IMR-90 (cell line): ENCODE data around the gene CRYAA. TPM values are rescaled to one million over a fixed set of nuclear protein-coding genes. Genes with fewer than 3 reads are reported as not detected.

Experiments used
- ATAC-seq: fragments of 200-7000 bp; cut with Tn5 transposase; 2 replicates; pipeline ENCODE4 v1.9.1; 2020; ENCODE audit warnings: low read depth, mild to moderate bottlenecking, moderate library complexity
- BruUV-seq: library from RNA; stranded (reverse); fragments of 400-500 nt; replicated peaks from 2 replicates; lab custom pipeline; 2021; lab: Mats Ljungman, UMichigan
- CTCF ChIA-PET: fragments of 300-600 bp; formaldehyde crosslinking; extraction: SDS; loops from one replicate; lab custom pipeline; 2021; ENCODE audit warnings: antibody characterized with exemption; lab: Yijun Ruan, JAX
- POLR2A ChIA-PET: fragments of 300-600 bp; sonication (Branson Sonifier 250); formaldehyde crosslinking; loops from one replicate; lab custom pipeline; 2022; ENCODE audit warnings: antibody characterized with exemption; ENCODE audit not compliant: unreplicated experiment; lab: Charles Lee
- DNase-seq: peaks from one replicate; pipeline ENCODE4 v3.0.0; 2013
- H2AFZ ChIP-seq: replicated peaks from 2 replicates; pipeline ENCODE3; 2013; ENCODE audit warnings: low read length, mild to moderate bottlenecking; ENCODE audit not compliant: poor library complexity
- H2AK5ac ChIP-seq: 2 replicates; pipeline ENCODE4 v1.6.1; 2013; ENCODE audit warnings: low read depth, low read length, inconsistent platforms
- H2AK9ac ChIP-seq: replicated peaks from 2 replicates; pipeline ENCODE3; 2013; ENCODE audit warnings: mild to moderate bottlenecking, low read depth, low read length, moderate library complexity; ENCODE audit not compliant: poor library complexity
- H2BK120ac ChIP-seq: 2 replicates; pipeline ENCODE4 v1.6.1; 2013; ENCODE audit warnings: low read depth, low read length, inconsistent platforms
- H2BK15ac ChIP-seq: 3 replicates; pipeline ENCODE4 v1.6.1; 2013; ENCODE audit warnings: low read depth, low read length, inconsistent platforms
- H2BK20ac ChIP-seq: 2 replicates; pipeline ENCODE4 v1.6.1; 2013; ENCODE audit warnings: low read depth, mild to moderate bottlenecking, inconsistent platforms, low read length, moderate library complexity
- H2BK5ac ChIP-seq: 2 replicates; pipeline ENCODE4 v1.6.1; 2013; ENCODE audit warnings: mild to moderate bottlenecking, low read depth, low read length, inconsistent platforms; ENCODE audit not compliant: poor library complexity, severe bottlenecking
- H3K14ac ChIP-seq: replicated peaks from 2 replicates; pipeline ENCODE4 v1.6.1; 2013; ENCODE audit warnings: low read depth, low read length, inconsistent platforms
- H3K18ac ChIP-seq: 2 replicates; pipeline ENCODE4 v1.6.1; 2013; ENCODE audit warnings: low read depth, low read length, control low read depth
- H3K23ac ChIP-seq: 2 replicates; pipeline ENCODE4 v1.6.1; 2013; ENCODE audit warnings: low read depth, low read length, inconsistent platforms
- H3K27ac ChIP-seq: 2 replicates; pipeline ENCODE4 v1.5.1; 2013; ENCODE audit warnings: mild to moderate bottlenecking, control low read depth, low read length; ENCODE audit not compliant: insufficient read depth
- H3K27me3 ChIP-seq: 2 replicates; pipeline ENCODE4 v1.6.1; 2013; ENCODE audit warnings: low read length; ENCODE audit not compliant: control insufficient read depth, insufficient read depth
- H3K36me3 ChIP-seq: 2 replicates; pipeline ENCODE4 v1.6.1; 2013; ENCODE audit warnings: low read length, mixed read lengths; ENCODE audit not compliant: control insufficient read depth, insufficient read depth
- H3K4ac ChIP-seq: 2 replicates; pipeline ENCODE4 v1.6.1; 2013; ENCODE audit warnings: low read depth, low read length, inconsistent platforms
- H3K4me1 ChIP-seq: 2 replicates; pipeline ENCODE4 v1.6.1; 2013; ENCODE audit warnings: low read length, mixed read lengths; ENCODE audit not compliant: control insufficient read depth, insufficient read depth
- H3K4me2 ChIP-seq: 2 replicates; pipeline ENCODE4 v1.6.1; 2013; ENCODE audit warnings: low read depth, mild to moderate bottlenecking, control low read depth, low read length, moderate library complexity
- H3K4me3 ChIP-seq: 2 replicates; pipeline ENCODE4 v1.5.1; 2013; ENCODE audit warnings: low read depth, mild to moderate bottlenecking, control low read depth, low read length, moderate library complexity; ENCODE audit not compliant: insufficient read depth
- H3K56ac ChIP-seq: 2 replicates; pipeline ENCODE4 v1.6.1; 2013; ENCODE audit warnings: low read length, inconsistent platforms; ENCODE audit not compliant: insufficient read depth; ENCODE audit errors: extremely low read depth
- H3K79me1 ChIP-seq, 2 experiments: 2 replicates each; pipeline ENCODE4 v1.6.1; 2013; ENCODE audit warnings: low read length in 2 of 2, inconsistent platforms in 1 of 2, low read depth in 1 of 2
- H3K9ac ChIP-seq: 2 replicates; pipeline ENCODE4 v1.6.1; 2013; ENCODE audit warnings: low read depth, low read length, control low read depth
- H3K9me1 ChIP-seq: 2 replicates; pipeline ENCODE4 v1.6.1; 2013; ENCODE audit warnings: low read length, inconsistent platforms; ENCODE audit not compliant: insufficient read depth
- H3K9me3 ChIP-seq: 2 replicates; pipeline ENCODE4 v1.6.1; 2013; ENCODE audit warnings: low read length; ENCODE audit not compliant: control insufficient read depth, insufficient read depth
- H4K20me1 ChIP-seq: 2 replicates; pipeline ENCODE4 v1.6.1; 2013; ENCODE audit warnings: low read length, inconsistent platforms; ENCODE audit not compliant: insufficient read depth
- H4K5ac ChIP-seq: 2 replicates; pipeline ENCODE4 v1.6.1; 2013; ENCODE audit warnings: mild to moderate bottlenecking, low read depth, low read length, control low read depth
- H4K8ac ChIP-seq, 2 experiments: 2 replicates each; pipeline ENCODE4 v1.6.1; 2013; ENCODE audit warnings: low read depth in 2 of 2, low read length in 2 of 2, control low read depth in 1 of 2, inconsistent platforms in 1 of 2
- H4K91ac ChIP-seq: 2 replicates; pipeline ENCODE4 v1.6.1; 2013; ENCODE audit warnings: low read depth, low read length, inconsistent platforms; ENCODE audit not compliant: insufficient read depth
- MXI1 ChIP-seq: IDR thresholded peaks from 2 replicates; pipeline ENCODE4 v1.6.1; 2012; ENCODE audit warnings: low read depth, mild to moderate bottlenecking, low read length, moderate library complexity, borderline replicate concordance
- POLR2A ChIP-seq: IDR thresholded peaks from 2 replicates; pipeline ENCODE4 v1.6.1; 2012; ENCODE audit warnings: mild to moderate bottlenecking, low read depth, low read length
- RFX5 ChIP-seq: IDR thresholded peaks from 2 replicates; pipeline ENCODE4 v1.8.0; 2012; ENCODE audit warnings: low read depth, mild to moderate bottlenecking, low read length, moderate library complexity
- SMC3 ChIP-seq: fragments of 150-350 bp; IDR thresholded peaks from 2 replicates; pipeline ENCODE4 v1.6.1; 2016; ENCODE audit warnings: low read depth, mild to moderate bottlenecking, antibody characterized with exemption, low read length, moderate library complexity
- USF2 ChIP-seq: fragments of 150-350 bp; IDR thresholded peaks from 2 replicates; pipeline ENCODE4 v1.6.1; 2017; ENCODE audit warnings: mild to moderate bottlenecking, antibody characterized with exemption, low read length, low read depth
- WGBS, 2 experiments: methylation state at CpG; one replicate each; pipeline versions ENCODE4 v1.1.5 to v1.1.7; 2013; ENCODE audit warnings: missing lambda C conversion rate in 2 of 2; ENCODE audit not compliant: insufficient read length in 1 of 2; ENCODE audit errors: extremely low coverage in 2 of 2; 5-methylcytosine and 5-hydroxymethylcytosine counted together
- dilution Hi-C: fragments of 300-500 bp; cut with HindIII; formaldehyde crosslinking; loops from one replicate; pipeline ENCODE4 v1.14.3; 2018; ENCODE audit warnings: low sequenced_read_pairs; ENCODE audit not compliant: unreplicated experiment
- in situ Hi-C: fragments of 300-500 bp; cut with MboI; formaldehyde crosslinking; loops from 3 replicates; pipeline ENCODE4 v1.14.3; 2019; ENCODE audit warnings: low sequenced_read_pairs, inconsistent platforms, mixed read lengths
- intact Hi-C: fragments of 100-400 bp; cut with micrococcal nuclease; formaldehyde crosslinking; loops from 2 replicates; pipeline ENCODE4 v1.10.0; 2022
- polyA plus RNA-seq, 3 experiments: library from polyadenylated mRNA; depleted of rRNA; stranded (reverse); fragments of >200 nt; gene quantifications; 2 replicates each; pipeline ENCODE4 v1.2.3, GENCODE V29; 2012; ENCODE audit warnings: low replicate concordance in 1 of 3
- total RNA-seq: library from RNA; depleted of rRNA; stranded (reverse); fragments of >200 nt; gene quantifications from 2 replicates; pipeline ENCODE4 v1.2.3, GENCODE V29; 2012

CRYAA gene
- total and polyA plus RNA-seq, 2 of the 4 experiments (the other 2 are of a cell fraction) = not detected

- dilution Hi-C loops = no loop called here
- TF ChIP-seq MXI1 (no peak), USF2 (no peak), SMC3 (no peak), RFX5 (no peak), POLR2A (no peak)
- Histone ChIP-seq H3K23ac (no peak overlapping the region), H3K18ac (no peak overlapping the region), H2BK20ac (no peak overlapping the region), H3K79me1 (no peaks in the 10 kb centered on the region), H3K9ac (no peak overlapping the region), H3K14ac (no peak overlapping the region), H3K27ac (no peak overlapping the region), H2BK5ac (no peak overlapping the region), H3K27me3 (peaks cover 36% of the 10 kb centered on the region), H3K4me3 (no peak overlapping the region), H3K4ac (no peak overlapping the region), H2AK9ac (no peak overlapping the region), H2AK5ac (no peak overlapping the region), H3K36me3 (no peaks in the 10 kb centered on the region), H2BK120ac (no peak overlapping the region), H2AFZ (no peak overlapping the region), H2BK15ac (no peak overlapping the region), H4K8ac (no peak overlapping the region), H3K9me1 (peaks cover 6% of the 10 kb centered on the region), H3K4me1 (peaks cover 2% of the 10 kb centered on the region; the same call in 1 of the 2 replicates), H4K5ac (no peak overlapping the region), H4K91ac (no peak overlapping the region), H3K56ac (no peak overlapping the region), H4K20me1 (no peaks in the 10 kb centered on the region), H3K9me3 (no peaks in the 10 kb centered on the region), H3K4me2 (no peak overlapping the region)
- in situ Hi-C loops = no loop called here
- no peak for DNase-seq
- ATAC-seq = no peak
- no TSS peak for BruUV-seq
- ChIA-PET POLR2A (no interaction called here), CTCF (no interaction called here)
- intact Hi-C loops = no loop called here
- 93% methylated on average over 4 of the region's 8 CpGs; no CpG with 5 or more reads in 1 of the 2 experiments for WGBS, 2 experiments
These were observed 23.8 kb downstream of the CRYAA start for GRCh38 chr21:43192501-43193081.
